GM12875 (cell line): ENCODE data around the gene PLCH2.
A peak's percentile ranks its signal among the peaks of the same experiment; 100 is the strongest.
"Not testable (repeated sequence)": the region's sequence is repeated elsewhere in the genome, so short reads cannot be mapped to it uniquely, and the experiment has no call there.

Source experiments
- H3K4me3 ChIP-seq: one replicate; pipeline ENCODE4 v1.5.1; 2011; ENCODE audit warnings: low read depth, low read length, control low read depth
- CTCF ChIP-seq: IDR thresholded peaks from 2 replicates; pipeline ENCODE4 v1.5.1; 2011; ENCODE audit warnings: low read depth, mild to moderate bottlenecking, control low read depth, inconsistent platforms, low read length, moderate library complexity, borderline replicate concordance; ENCODE audit not compliant: insufficient read depth

The PLCH2 gene

GRCh38 chr1:2544093-2544874, 68.2 kb downstream of the PLCH2 start:
- no peak for TF ChIP-seq CTCF
- no peak overlapping the region for H3K4me3 ChIP-seq

GRCh38 chr1:2544875-2545640, 69.0 kb downstream of the PLCH2 start:
- no peak for TF ChIP-seq CTCF
- no peak overlapping the region for H3K4me3 ChIP-seq

- TF ChIP-seq CTCF: 0 out of 2 replicates have a peak, but pooled peaks have one; percentile 1
- peak overlapping the region; percentile 91 for H3K4me3 ChIP-seq
Measured at GRCh38 chr1:2545754-2546514, 69.8 kb downstream of the PLCH2 start.

- H3K4me3 ChIP-seq: peak overlapping the region; percentile 91
- no peak for TF ChIP-seq CTCF
Measured at GRCh38 chr1:2546515-2547209, 70.6 kb downstream of the PLCH2 start.

GRCh38 chr1:2547210-2548067, 71.3 kb downstream of the PLCH2 start:
- H3K4me3 ChIP-seq: peak overlapping the region; percentile 91
- no peak for TF ChIP-seq CTCF

GRCh38 chr1:2548068-2548589, 72.0 kb downstream of the PLCH2 start:
- peak; percentile 89 for TF ChIP-seq CTCF
- peak overlapping the region; percentile 91 for H3K4me3 ChIP-seq

GRCh38 chr1:2549367-2550029, 73.4 kb downstream of the PLCH2 start:
- peak overlapping the region; percentile 23 for H3K4me3 ChIP-seq

- not testable (repeated sequence) for H3K4me3 ChIP-seq
Measured at GRCh38 chr1:2550309-2550861, 74.3 kb downstream of the PLCH2 start.
